HG03354 (cell line): Measurements from ENCODE around the gene AGAP1.

Experiments used
- ATAC-seq: cut with Tn5 transposase; IDR thresholded peaks from one replicate; pipeline ENCODE4 v1.9.1; 2021; ENCODE audit warnings: mild to moderate bottlenecking; ENCODE audit not compliant: unreplicated experiment, poor library complexity, severe bottlenecking

Gene AGAP1

GRCh38 chr2:235506291-235506996 is 12.6 kb downstream of the AGAP1 start:
- no peak for ATAC-seq

GRCh38 chr2:235506997-235507615 is 13.3 kb downstream of the AGAP1 start:
- no peak for ATAC-seq

DNA sequence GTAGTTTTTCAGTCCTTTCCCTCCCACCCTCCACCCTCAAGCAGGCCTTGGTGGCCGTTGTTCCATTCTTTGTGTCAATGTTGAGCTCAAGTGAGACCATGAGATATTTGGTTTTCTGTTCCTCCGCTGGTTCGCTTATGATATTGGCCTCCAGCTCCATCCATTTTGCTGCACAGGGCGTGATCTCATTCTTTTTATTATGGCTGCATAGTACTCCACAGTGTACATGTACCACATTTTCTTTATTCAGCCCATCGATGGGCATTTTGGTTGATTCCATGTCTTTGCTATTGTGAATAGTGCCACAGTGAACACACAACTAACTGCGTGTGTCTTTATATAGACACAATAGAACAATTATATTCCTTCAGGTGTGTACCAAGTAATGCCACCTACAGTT is 14.1 kb downstream of the AGAP1 start:
- no peak for ATAC-seq

- ATAC-seq = no peak
These were observed 14.7 kb downstream of the AGAP1 start for GRCh38 chr2:235508371-235509160.

DNA sequence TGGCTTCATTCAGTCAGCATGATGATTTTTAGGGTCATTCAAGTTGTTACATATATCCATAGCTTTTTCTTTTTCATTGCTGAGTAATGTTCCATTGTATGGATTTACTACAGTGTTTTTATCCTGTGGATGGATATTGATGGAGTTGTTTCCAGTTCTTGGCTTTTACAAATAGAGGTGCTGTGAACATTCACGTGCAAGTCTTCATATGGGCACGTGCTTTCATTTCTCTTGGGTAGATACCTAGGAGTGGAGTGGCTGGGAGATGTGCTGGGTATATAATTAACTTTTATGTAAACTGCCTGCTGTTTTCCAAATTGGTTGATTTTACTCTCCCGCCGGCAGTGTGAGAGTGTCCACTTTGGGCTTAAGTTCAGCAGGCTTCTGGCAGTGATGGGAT is 16.5 kb downstream of the AGAP1 start:
- ATAC-seq = no peak

DNA sequence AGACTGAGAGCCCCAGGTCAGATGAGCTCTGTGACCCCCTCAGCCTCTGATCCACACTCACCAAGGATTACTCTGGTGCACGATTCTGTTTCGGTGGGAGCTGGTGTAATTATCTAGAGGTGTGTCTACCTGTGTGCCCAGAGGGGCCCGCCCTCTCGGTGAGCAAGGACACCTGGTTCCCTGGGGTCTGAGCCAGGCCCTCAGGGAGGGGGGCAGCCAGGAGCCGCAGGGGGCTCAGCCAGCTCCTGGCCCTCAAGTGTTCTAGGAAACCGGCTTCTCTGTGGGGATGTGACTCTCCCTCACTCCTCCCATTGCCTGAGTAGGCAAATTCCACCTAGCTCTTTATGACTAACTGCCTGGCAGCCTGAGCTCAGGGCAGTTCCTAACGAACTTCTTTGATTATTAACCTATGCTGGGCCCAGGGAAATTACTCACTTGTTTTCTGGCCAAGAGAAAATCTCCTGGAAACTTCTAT is 17.4 kb downstream of the AGAP1 start:
- no peak for ATAC-seq

- ATAC-seq = no peak
These were observed 18.2 kb downstream of the AGAP1 start for GRCh38 chr2:235511751-235512698.

DNA sequence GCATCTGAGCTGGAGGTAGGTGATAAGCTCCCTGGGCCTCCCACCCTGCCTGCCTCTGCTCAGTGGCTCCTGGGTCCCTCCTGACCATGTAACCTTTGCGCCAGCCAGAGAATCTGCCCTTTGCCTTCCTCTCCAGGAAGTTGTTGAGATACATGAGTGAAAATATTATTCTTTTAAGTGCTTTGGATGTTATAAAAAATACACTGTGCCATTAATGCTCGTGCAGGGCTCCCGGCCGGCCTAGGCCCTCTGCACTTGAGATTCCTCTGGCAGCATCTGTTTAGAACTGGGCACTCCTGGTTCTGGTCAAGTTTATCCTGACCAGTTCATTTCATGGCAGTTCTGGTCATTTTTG is 18.8 kb downstream of the AGAP1 start:
- ATAC-seq = no peak

DNA sequence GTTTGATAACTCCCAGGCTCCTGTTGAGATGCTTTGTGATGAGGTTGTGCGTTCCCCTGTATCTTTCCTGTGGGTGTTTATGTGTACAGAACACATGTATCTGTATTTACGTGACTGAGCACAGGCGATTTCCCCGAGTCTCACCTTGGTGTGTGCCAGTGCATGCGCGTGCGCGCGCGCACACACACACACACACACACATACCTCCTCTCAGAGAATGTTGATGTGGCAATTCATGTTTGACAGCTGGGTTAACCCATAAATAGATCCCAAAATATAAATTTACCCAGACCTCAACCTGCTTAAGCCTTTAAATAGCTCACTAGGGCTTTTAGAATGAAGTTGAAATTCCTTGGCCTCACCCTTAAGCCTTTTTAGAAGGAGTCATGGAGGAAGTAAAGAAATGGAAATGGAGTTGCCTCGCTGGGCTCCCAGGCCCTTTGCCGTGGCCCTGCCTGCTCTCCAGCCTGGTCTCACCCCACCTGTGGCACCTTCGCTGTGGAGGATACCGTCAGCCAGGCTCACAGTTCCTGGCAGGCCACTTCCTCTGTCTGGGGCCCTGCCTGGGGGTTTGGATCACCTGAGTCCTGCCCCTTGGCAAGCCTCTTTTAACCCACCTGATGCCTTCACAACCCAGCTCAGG is 20.3 kb downstream of the AGAP1 start:
- no peak for ATAC-seq

- no peak for ATAC-seq
These were observed 21.0 kb downstream of the AGAP1 start for GRCh38 chr2:235514627-235515363.

DNA sequence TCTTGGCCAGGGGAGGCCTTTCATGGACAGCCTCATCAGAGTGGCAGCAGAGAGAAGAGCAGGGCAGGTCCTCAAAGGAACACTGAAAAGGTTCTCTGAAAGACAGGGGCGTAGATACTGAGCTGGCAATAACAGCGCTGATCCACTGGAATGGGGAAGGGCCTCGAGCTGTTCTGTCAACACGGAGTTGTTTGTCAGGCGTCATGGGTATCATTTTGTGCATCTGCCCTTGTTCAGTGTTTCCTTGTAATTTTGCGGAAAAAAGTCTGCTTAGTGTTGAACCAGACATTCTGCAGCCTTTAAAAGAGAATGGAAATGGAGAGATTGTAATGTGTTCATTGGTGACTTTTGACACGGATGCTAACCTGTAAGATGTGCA is 21.5 kb downstream of the AGAP1 start:
- no peak for ATAC-seq

DNA sequence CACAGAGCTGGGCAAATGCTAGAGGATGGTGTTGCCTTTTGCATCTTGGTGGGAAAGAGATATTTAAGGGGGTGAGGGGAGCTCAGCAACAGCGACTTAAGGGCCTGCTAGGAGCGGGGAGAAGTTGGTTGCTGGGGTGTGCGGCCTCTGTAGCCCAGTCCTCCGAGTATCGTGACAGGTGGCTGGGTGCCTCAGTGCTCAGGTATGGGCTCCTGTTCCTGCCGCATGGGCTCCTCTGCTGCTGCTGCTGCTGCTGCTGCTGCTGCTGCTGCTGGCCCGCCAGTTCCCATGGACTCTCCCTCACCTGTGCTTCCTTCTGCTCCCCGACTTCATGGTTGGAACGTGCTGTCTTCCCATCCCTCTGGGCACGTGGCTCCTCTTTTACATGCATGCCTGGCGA is 22.0 kb downstream of the AGAP1 start:
- ATAC-seq = no peak

DNA sequence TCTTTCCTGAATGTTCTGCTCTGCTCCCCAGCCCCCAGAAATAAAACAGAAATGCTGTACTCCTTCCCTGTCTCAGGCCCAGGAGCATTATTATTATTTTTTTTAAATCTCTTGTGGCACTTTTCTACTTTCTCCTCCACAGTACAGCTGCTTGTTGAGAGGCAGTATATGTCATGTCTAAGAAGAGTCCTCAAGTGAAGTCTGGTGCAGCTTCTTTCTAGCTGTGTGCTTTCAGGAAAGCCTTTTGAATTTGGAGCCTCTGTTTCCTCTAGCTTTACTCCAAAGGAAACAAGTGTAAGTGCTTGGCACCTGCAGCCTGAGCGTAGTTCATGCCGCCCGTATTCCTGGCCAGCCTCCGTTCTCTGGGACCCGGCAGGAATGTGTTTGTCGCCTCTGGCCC is 22.4 kb downstream of the AGAP1 start:
- no peak for ATAC-seq

DNA sequence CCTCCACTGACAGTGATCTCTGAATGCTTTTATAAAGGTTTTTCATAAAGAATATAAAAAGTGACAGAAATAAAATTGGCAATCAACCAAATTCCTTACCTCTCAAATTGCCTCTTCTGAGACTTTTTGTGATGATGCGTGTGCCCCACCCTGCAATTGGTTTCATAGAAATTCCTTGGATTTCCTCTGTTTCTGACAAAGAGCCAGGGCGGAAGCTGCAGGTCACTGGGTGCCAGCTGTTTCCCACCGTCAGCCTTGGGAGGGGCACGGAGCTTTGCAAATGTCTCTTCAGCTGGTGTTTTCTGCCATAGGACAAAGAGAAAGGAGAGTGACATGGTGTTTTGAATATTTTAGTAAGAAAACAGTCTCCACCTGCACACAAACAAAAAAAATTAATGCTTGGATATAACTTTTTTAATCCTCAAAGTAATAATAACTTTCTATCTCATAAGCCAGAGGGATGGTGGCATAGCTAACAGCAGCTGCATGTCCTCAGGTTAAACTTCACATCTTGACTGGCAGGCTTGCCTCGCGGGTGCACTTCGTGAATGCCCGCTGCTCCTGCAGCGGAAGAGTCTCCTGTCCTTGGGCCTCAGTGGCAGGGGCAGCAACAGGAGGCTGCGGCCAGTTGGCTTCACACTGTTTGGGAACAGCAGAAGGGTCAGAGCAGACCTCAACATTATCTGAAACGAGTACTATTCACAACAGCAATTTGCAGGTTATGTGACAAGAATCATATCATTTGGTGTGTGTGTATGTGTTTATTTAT is 24.7 kb downstream of the AGAP1 start:
- no peak for ATAC-seq

DNA sequence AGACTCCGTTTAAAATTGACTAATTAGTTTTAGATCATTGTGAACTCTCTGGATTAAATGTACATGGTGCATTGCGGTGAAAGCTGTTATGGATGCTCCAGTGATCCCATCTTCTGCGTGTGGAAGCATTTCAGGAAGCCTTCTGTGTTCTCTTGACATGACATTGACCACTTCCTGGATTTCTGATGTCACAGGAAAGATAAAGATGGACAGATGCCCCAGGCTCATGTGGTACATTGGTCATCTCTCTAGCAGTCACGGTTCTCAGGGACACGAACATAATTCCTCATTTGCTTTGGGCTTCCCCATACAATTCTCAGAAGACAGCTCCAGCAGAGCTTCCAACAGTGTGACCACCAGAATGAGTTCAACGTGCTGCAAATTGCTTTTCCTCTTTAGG is 26.9 kb downstream of the AGAP1 start:
- no peak for ATAC-seq

GRCh38 chr2:235521844-235522243 is 28.0 kb downstream of the AGAP1 start:
- ATAC-seq = no peak

DNA sequence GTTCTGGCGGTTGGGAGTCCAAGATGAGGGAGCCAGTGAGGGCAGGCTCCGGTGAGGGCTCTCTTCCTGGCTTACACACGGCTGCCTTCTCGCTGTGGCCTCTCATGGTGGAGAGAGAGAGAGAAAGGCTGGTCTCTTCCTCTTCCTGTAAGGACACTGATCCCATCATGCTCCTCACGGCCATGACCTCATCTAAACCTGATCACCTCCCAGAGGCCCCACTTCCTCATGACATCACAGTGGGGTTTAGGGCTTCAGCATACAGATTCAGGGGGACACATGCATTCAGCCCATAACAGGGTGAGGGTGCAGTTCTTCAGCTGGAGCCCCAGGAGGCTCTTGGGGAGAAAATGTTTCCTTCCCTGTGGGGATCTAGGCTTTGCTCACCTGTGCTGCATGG is 29.2 kb downstream of the AGAP1 start:
- ATAC-seq = no peak

DNA sequence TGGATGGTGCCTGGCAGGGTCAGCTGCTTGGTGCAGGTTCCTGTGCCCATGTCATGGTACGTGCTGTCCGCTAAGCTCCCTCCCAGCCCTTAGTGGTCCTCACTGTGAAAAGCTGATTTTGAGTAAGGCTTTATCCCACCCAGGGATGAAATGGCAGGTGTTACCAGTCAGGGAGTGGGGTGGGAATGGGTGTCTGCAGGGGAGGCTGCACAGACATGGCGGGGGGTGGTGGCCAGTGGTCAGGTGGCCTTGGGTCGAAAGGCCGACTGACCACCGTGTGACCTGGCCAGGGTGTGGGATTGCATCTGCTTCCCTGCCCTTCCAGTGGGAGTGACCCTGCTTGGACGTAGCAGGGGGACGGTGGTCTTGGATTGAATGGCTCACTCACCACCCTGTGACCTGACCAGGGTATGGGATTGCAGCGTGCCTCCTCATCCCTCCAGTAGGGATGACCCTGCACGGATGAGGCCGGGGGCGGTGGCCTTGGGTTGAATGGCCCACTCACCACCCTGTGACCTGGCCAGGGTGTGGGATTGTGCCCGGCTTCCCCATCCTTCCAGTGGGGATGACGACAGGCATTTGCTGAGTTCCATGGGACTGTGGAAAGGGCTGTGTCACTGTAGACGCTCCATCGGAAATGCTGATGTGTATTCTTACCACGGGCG is 29.8 kb downstream of the AGAP1 start:
- no peak for ATAC-seq
